HepG2 (cell line): Measurements from ENCODE around the gene HLA-DRB1. TPM values are rescaled to one million over a fixed set of nuclear protein-coding genes. Genes with fewer than 3 reads are reported as not detected.

Experiments
- ATAC-seq: fragments of 200-7000 bp; cut with Tn5 transposase; 3 replicates; pipeline ENCODE4 v1.9.1; 2020; ENCODE audit warnings: mild to moderate bottlenecking, moderate library complexity
- BruUV-seq: library from RNA; stranded (reverse); fragments of 400-500 nt; replicated peaks from 2 replicates; lab custom pipeline; 2021; lab: Mats Ljungman, UMichigan
- CTCF ChIA-PET: fragments of 300-600 bp; formaldehyde crosslinking; extraction: SDS; loops from one replicate; lab custom pipeline; 2021; ENCODE audit warnings: low total read pairs, inconsistent platforms, low intra/inter-chr PET ratio; lab: Yijun Ruan, JAX
- POLR2A ChIA-PET: fragments of 350-600 bp; sonication (Branson Sonifier 250); formaldehyde crosslinking; loops from one replicate; lab custom pipeline; 2020; ENCODE audit warnings: antibody characterized with exemption, inconsistent platforms; lab: Yijun Ruan, JAX
- DNase-seq: peaks from one replicate; pipeline ENCODE4 v3.0.0-alpha.2; 2015; ENCODE audit warnings: low spot score
- FAIRE-seq: peaks from 3 replicates; lab custom pipeline; 2011; peaks lifted over from hg19 to GRCh38; lab: Jason Lieb, UNC
- H2AFZ ChIP-seq: one replicate; pipeline ENCODE4 v1.6.1; 2011; ENCODE audit warnings: low read length, inconsistent platforms
- H3K27ac ChIP-seq: fragments of 300-600 bp; 3 replicates; pipeline ENCODE4 v1.8.0; 2011; ENCODE audit warnings: mixed run types, mild to moderate bottlenecking, mixed read lengths, low read length, inconsistent platforms; ENCODE audit not compliant: insufficient read depth; ENCODE audit errors: extremely low read length
- H3K27me3 ChIP-seq, 2 experiments: fragments of 200-600 bp in 1 of 2; 2 replicates in 1 of 2; 3 replicates in 1 of 2; pipeline versions ENCODE4 v1.6.0 to v1.8.0; 2011; ENCODE audit warnings: low read length in 2 of 2, mild to moderate bottlenecking in 2 of 2, moderate library complexity in 2 of 2, inconsistent platforms in 1 of 2; ENCODE audit not compliant: insufficient read depth in 2 of 2, control insufficient read depth in 1 of 2
- H3K36me3 ChIP-seq, 2 experiments: fragments of 200-600 bp in 1 of 2; replicated peaks in 1 of 2; 2 replicates in 1 of 2; 3 replicates in 1 of 2; pipeline versions ENCODE4 v1.5.1 to v1.8.0; 2011; ENCODE audit warnings: low read length in 2 of 2, inconsistent platforms in 1 of 2; ENCODE audit not compliant: insufficient read depth in 2 of 2, control insufficient read depth in 1 of 2
- H3K4me1 ChIP-seq: 2 replicates; pipeline ENCODE4 v1.5.1; 2012; ENCODE audit warnings: low read length, inconsistent platforms; ENCODE audit not compliant: insufficient read depth
- H3K4me2 ChIP-seq: 2 replicates; pipeline ENCODE4 v1.6.0; 2011; ENCODE audit warnings: low read depth, low read length, inconsistent platforms
- H3K4me3 ChIP-seq, 3 experiments: fragments of 200-600 bp in 1 of 3; sonication (generic), shearing (Covaris generic) in 1 of 3; replicated peaks in 1 of 3; 2 replicates each; pipeline ENCODE4 v1.5.1; 2011 to 2016; ENCODE audit warnings: low read length in 3 of 3, inconsistent platforms in 2 of 3, low read depth in 2 of 3, mild to moderate bottlenecking in 2 of 3, control low read depth in 1 of 3, mixed read lengths in 1 of 3; ENCODE audit not compliant: insufficient read depth in 1 of 3
- H3K79me2 ChIP-seq: one replicate; pipeline ENCODE4 v1.6.1; 2011; ENCODE audit warnings: low read length, inconsistent platforms; ENCODE audit not compliant: insufficient read depth
- H3K9ac ChIP-seq: 2 replicates; pipeline ENCODE4 v1.6.0; 2011; ENCODE audit warnings: mild to moderate bottlenecking, low read depth, low read length, inconsistent platforms; ENCODE audit not compliant: insufficient read depth
- H3K9me3 ChIP-seq: 2 replicates; pipeline ENCODE4 v1.5.1; 2012; ENCODE audit warnings: mild to moderate bottlenecking, low read length
- H4K20me1 ChIP-seq: 2 replicates; pipeline ENCODE4 v1.6.0; 2011; ENCODE audit warnings: inconsistent platforms, mild to moderate bottlenecking, low read length, moderate library complexity; ENCODE audit not compliant: insufficient read depth
- ELF1 ChIP-seq: sonication (generic); formaldehyde crosslinking; IDR thresholded peaks from 2 replicates; pipeline ENCODE4 v1.4.0; 2020; ENCODE audit warnings: missing genetic modification reagents
- MAZ ChIP-seq, 2 experiments: sonication (generic) in 1 of 2; formaldehyde crosslinking in 1 of 2; IDR thresholded peaks; 2 replicates each; pipeline versions ENCODE4 v1.5.0 to v1.6.1; 2012 to 2020; ENCODE audit warnings: low read depth in 2 of 2, mild to moderate bottlenecking in 2 of 2, borderline replicate concordance in 1 of 2, improper control_type of control experiment in 1 of 2, low read length in 1 of 2, missing genetic modification reagents in 1 of 2, moderate library complexity in 1 of 2
- PREB ChIP-seq: sonication (generic); formaldehyde crosslinking; IDR thresholded peaks from 2 replicates; pipeline ENCODE4 v1.4.0; 2020; ENCODE audit warnings: missing genetic modification reagents
- SMC3 ChIP-seq: IDR thresholded peaks from 2 replicates; pipeline ENCODE4 v1.6.1; 2011; ENCODE audit warnings: low read length, improper control_type of control experiment
- TFAP4 ChIP-seq: sonication (generic); IDR thresholded peaks from 2 replicates; pipeline ENCODE4 v1.6.1; 2016; ENCODE audit warnings: low read depth, borderline replicate concordance
- TMF1 ChIP-seq: sonication (generic); formaldehyde crosslinking; IDR thresholded peaks from 2 replicates; pipeline ENCODE4 v1.8.1; 2022; ENCODE audit warnings: low read depth, missing genetic modification reagents
- ZBTB34 ChIP-seq: sonication (generic); formaldehyde crosslinking; IDR thresholded peaks from 2 replicates; pipeline ENCODE4 v1.8.0; 2022; ENCODE audit warnings: mild to moderate bottlenecking, missing genetic modification reagents
- ZNF407 ChIP-seq: sonication (generic); formaldehyde crosslinking; IDR thresholded peaks from one replicate; pipeline ENCODE4 v1.5.1; 2020; ENCODE audit warnings: mild to moderate bottlenecking, missing genetic modification reagents; ENCODE audit errors: not compliant biosample characterization
- ZNF510 ChIP-seq: sonication (generic); formaldehyde crosslinking; IDR thresholded peaks from 2 replicates; pipeline ENCODE4 v1.4.0; 2020; ENCODE audit warnings: low read depth, mild to moderate bottlenecking, missing genetic modification reagents
- WGBS: methylation state at CpG from one replicate; pipeline ENCODE4 v1.1.6; 2017; ENCODE audit warnings: low lambda C conversion rate; 5-methylcytosine and 5-hydroxymethylcytosine counted together
- in situ Hi-C: cut with HindIII; loops from 2 replicates; pipeline ENCODE4 v1.10.0; 2017; ENCODE audit warnings: low pct_unique_long_range_greater_than_20kb; ENCODE audit not compliant: extremely low pct_ligation_motif_present
- intact Hi-C: fragments of 100-400 bp; cut with micrococcal nuclease; formaldehyde crosslinking; loops from one replicate; pipeline ENCODE4 v1.10.0; 2022; ENCODE audit not compliant: unreplicated experiment
- polyA plus RNA-seq, 8 experiments: library from polyadenylated mRNA; depleted of rRNA in 3 of 8; stranded (reverse) in 7 of 8; unstranded in 1 of 8; fragments of >200 nt; fragmentation: Illumina TruSeq in 4 of 8; extraction: Trizol in 4 of 8; gene quantifications; 2 replicates each; pipeline versions ENCODE4 v1.2.1 to v1.2.3, GENCODE V29; 2011 to 2016; ENCODE audit warnings: low read depth in 4 of 8, missing spikeins in 1 of 8, mixed read lengths in 1 of 8; ENCODE audit not compliant: insufficient read depth in 1 of 8
- total RNA-seq, 5 experiments: library from RNA; depleted of rRNA; stranded (reverse); fragments of >200 nt; fragmentation: Illumina TruSeq; extraction: Trizol; gene quantifications; 2 replicates each; pipeline ENCODE4 v1.2.3, GENCODE V29; 2016; ENCODE audit warnings: low read depth in 1 of 5

The HLA-DRB1 gene
- total and polyA plus RNA-seq, 2 of the 13 experiments (the other 11 are each of a cell fraction or from before 2014, with no cell fraction given), result 0.09 TPM; not detected in 1

GRCh38 chr6:32622545-32623401, 33.1 kb upstream of the HLA-DRB1 start:
- WGBS, result 0% methylated on average over 1 of the region's 1 CpG
- peaks cover 0 to 3% of the 10 kb centered on the region in 2 experiments; a peak in 2 of 5 replicates for H3K27me3 ChIP-seq
- no peak overlapping the region for H3K27ac ChIP-seq
- H3K79me2 ChIP-seq, result no peaks in the 10 kb centered on the region
- BruUV-seq, result no TSS peak
- no peak overlapping the region for H3K9ac ChIP-seq
- intact Hi-C loops (no loop called here), in situ Hi-C loops (no loop called here)
- peak; percentile 28 for DNase-seq
- H3K4me2 ChIP-seq, result no peak overlapping the region
- ATAC-seq, result peak; percentile 81
- no peaks in the 10 kb centered on the region for H4K20me1 ChIP-seq
- no peaks in the 10 kb centered on the region for H3K9me3 ChIP-seq
- peak; percentile 12 for FAIRE-seq
- no peaks in the 10 kb centered on the region for H3K4me1 ChIP-seq
- H2AFZ ChIP-seq, result no peak overlapping the region
- POLR2A ChIA-PET, result interaction anchor here (1.1 kb wide), 1 partner anchor 216 kb away, joined by 3 read pairs; the partner anchor contains the start of gene TAP2
- no peak overlapping the region for H3K4me3 ChIP-seq
- CTCF ChIA-PET, result interaction anchor here (0.6 to 0.8 kb wide), 2 partner anchors 78 to 175 kb away, joined by 3 read pairs; no protein-coding TSS in a partner anchor
- H3K36me3 ChIP-seq, result no peaks in the 10 kb centered on the region
- TF ChIP-seq ZBTB34 (no peak), ZNF407 (no peak), MAZ (IDR thresholded peaks at IDR 0.05; ENCODE audit: borderline replicate concordance, low read depth, low read length) (no peak), MAZ (CRISPR knock-in tag; IDR thresholded peaks at IDR 0.05; ENCODE audit: low read depth) (no peak), SMC3 (peak; percentile 36; the same call in 1 of the 2 replicates), ZNF510 (no peak), TMF1 (CRISPR knock-in tag) (no peak), TFAP4 (peak; percentile 28; the same call in 1 of the 2 replicates), ELF1 (no peak), PREB (CRISPR knock-in tag) (no peak)
